Measurements from ENCODE around the gene MAEL. TPM values are rescaled to one million over a fixed set of nuclear protein-coding genes. Genes with fewer than 3 reads are reported as not detected.

The MAEL gene
- polyA plus RNA-seq, 1 of the 3 experiments (the other 2 are of a cell fraction) = not detected

- H3K9me3 ChIP-seq = no peaks in the 10 kb centered on the region
- ChIA-PET CTCF (interaction anchor here (0.6 to 3.2 kb wide), 4 partner anchors 11 to 84 kb away, joined by 3 to 17 read pairs (median 8); no protein-coding TSS in a partner anchor), POLR2A (no interaction called here)
- no peaks in the 10 kb centered on the region for H3K9me2 ChIP-seq
- H4K20me1 ChIP-seq (ENCODE audit: insufficient read depth) = no peaks in the 10 kb centered on the region
- H3F3A ChIP-seq (replicated peaks; ENCODE audit: insufficient read depth) = no peaks in the 10 kb centered on the region
- peaks cover 0 to 7% of the 10 kb centered on the region in 2 experiments; a peak in 1 of 4 replicates for H3K4me1 ChIP-seq (ENCODE audit: control insufficient read depth in 1 of 2, insufficient read depth in 2 of 2, low read depth in 1 of 2, low read length in 1 of 2)
- DNase-seq = peak; percentile 78
- H3K27ac ChIP-seq (ENCODE audit: low read depth in 2 of 2, low read length in 1 of 2) = no peak within 1 kb of the TSS
- H3K27me3 ChIP-seq (ENCODE audit: insufficient read depth) = peaks cover 51% of the 10 kb centered on the region
- no peak within 1 kb of the TSS for H3K9ac ChIP-seq
- TF ChIP-seq YY1 (IDR thresholded peaks at IDR 0.05; ENCODE audit: low read depth) (no peak), USF1 (IDR thresholded peaks at IDR 0.05; ENCODE audit: borderline replicate concordance, low read depth) (peak; percentile 44; the same call in 1 of the 2 replicates)
- WGBS (ENCODE audit: low lambda C conversion rate) = 3% methylated on average over 21 of the region's 97 CpGs
- peak within 1 kb of the TSS; percentile 91 for H3K4me2 ChIP-seq
- peak within 1 kb of the TSS; percentile 83 for H2AFZ ChIP-seq (ENCODE audit: low read depth)
- H3K79me2 ChIP-seq (ENCODE audit: insufficient read depth) = no peaks in the 10 kb centered on the region
- H3K36me3 ChIP-seq (replicated peaks in 1 of 2; ENCODE audit: control insufficient read depth in 1 of 2, insufficient read depth in 2 of 2, low read length in 1 of 2) = no peaks in the 10 kb centered on the region
- H3K4me3 ChIP-seq (ENCODE audit: low read depth in 2 of 2, low read length in 1 of 2) = peak within 1 kb of the TSS; percentile 55 to 74
Measured at GRCh38 chr1:166975361-166976129, 13.5 kb upstream of the MAEL start, which contains the start of gene ILDR2. Gene ILDR2, minus strand, starts transcription at chr1:166975540. Its CDS starts 272 bp downstream, at chr1:166975268.

- Histone ChIP-seq H3K9me2 (no peaks in the 10 kb centered on the region), H3K4me1 (ENCODE audit: control insufficient read depth in 1 of 2, insufficient read depth in 2 of 2, low read depth in 1 of 2, low read length in 1 of 2) (peaks cover 0 to 7% of the 10 kb centered on the region in 2 experiments; a peak in 1 of 4 replicates), H3K9ac (no peak overlapping the region), H2AFZ (ENCODE audit: low read depth) (no peak overlapping the region), H3K36me3 (replicated peaks in 1 of 2; ENCODE audit: control insufficient read depth in 1 of 2, insufficient read depth in 2 of 2, low read length in 1 of 2) (no peaks in the 10 kb centered on the region), H3K4me3 (ENCODE audit: low read depth in 2 of 2, low read length in 1 of 2) (no peak overlapping the region), H3K27me3 (ENCODE audit: insufficient read depth) (peaks cover 35% of the 10 kb centered on the region), H3K9me3 (no peaks in the 10 kb centered on the region), H4K20me1 (ENCODE audit: insufficient read depth) (no peaks in the 10 kb centered on the region), H3K79me2 (ENCODE audit: insufficient read depth) (no peaks in the 10 kb centered on the region), H3K27ac (ENCODE audit: low read depth in 2 of 2, low read length in 1 of 2) (no peak overlapping the region), H3F3A (replicated peaks; ENCODE audit: insufficient read depth) (no peaks in the 10 kb centered on the region), H3K4me2 (no peak overlapping the region)
- no peak for DNase-seq
- 26% methylated on average over 2 of the region's 2 CpGs for WGBS (ENCODE audit: low lambda C conversion rate)
- POLR2A ChIA-PET = no interaction called here
- CTCF ChIA-PET = interaction anchor here (0.5 to 2.3 kb wide), 4 partner anchors 13 to 1339 kb away, joined by 3 to 12 read pairs (median 4); no protein-coding TSS in a partner anchor
- TF ChIP-seq TCF12 (IDR thresholded peaks at IDR 0.05) = no peak
- no peak for TF ChIP-seq ELF1 (IDR thresholded peaks at IDR 0.05)
- TF ChIP-seq IRF3 (IDR thresholded peaks at IDR 0.05; ENCODE audit: low read depth, low read length) = no peak
- no peak for TF ChIP-seq POLR2AphosphoS5 (IDR thresholded peaks at IDR 0.05; ENCODE audit: low read depth, low read length)
- no peak for TF ChIP-seq ZBTB33 (IDR thresholded peaks at IDR 0.05; ENCODE audit: borderline replicate concordance, low read depth)
- TF ChIP-seq USF2 (IDR thresholded peaks at IDR 0.05; ENCODE audit: borderline replicate concordance, low read depth, low read length) = no peak
- no peak for TF ChIP-seq MAX (IDR thresholded peaks at IDR 0.05; ENCODE audit: low read depth)
- no peak for TF ChIP-seq REST (IDR thresholded peaks at IDR 0.05; ENCODE audit: low read depth, low read length)
- TF ChIP-seq SIN3A (IDR thresholded peaks at IDR 0.05; ENCODE audit: borderline replicate concordance, low read depth, low read length) = no peak
- no peak for TF ChIP-seq CTCF (IDR thresholded peaks at IDR 0.05)
- TF ChIP-seq RFX5 (IDR thresholded peaks at IDR 0.05; ENCODE audit: low read length) = no peak
- TF ChIP-seq TEAD4 (IDR thresholded peaks at IDR 0.05; ENCODE audit: borderline replicate concordance, insufficient read depth) = no peak
Measured at GRCh38 chr1:166977951-166978350, 11.1 kb upstream of the MAEL start.

All from SK-N-SH (cell line).